Effector memory CD8-positive, alpha-beta T cell (primary cell): Measurements from ENCODE around the gene DTHD1.

Experiments
- ATAC-seq: fragments of 150-1000 bp; cut with Tn5 transposase; replicated peaks from 2 replicates; pipeline ENCODE4 v1.10.0; 2021; ENCODE audit warnings: mild to moderate bottlenecking, moderate library complexity
- DNase-seq, 3 experiments: peaks; one replicate each; pipeline ENCODE4 v3.0.0; 2021
- H3K27ac Mint-ChIP-seq, 2 donors: one replicate each; pipeline ENCODE4 v1.8.0; 2022; ENCODE audit warnings: mild to moderate bottlenecking in 2 of 2, mixed read lengths in 2 of 2, moderate library complexity in 2 of 2
- H3K27me3 Mint-ChIP-seq, 2 donors: one replicate each; pipeline ENCODE4 v1.8.0; 2022; ENCODE audit warnings: mixed read lengths in 2 of 2
- H3K36me3 Mint-ChIP-seq: one replicate; pipeline ENCODE4 v1.8.0; 2022; ENCODE audit warnings: mild to moderate bottlenecking, moderate library complexity, mixed read lengths; ENCODE audit not compliant: insufficient read depth
- H3K4me1 Mint-ChIP-seq, 2 donors: one replicate each; pipeline ENCODE4 v1.8.0; 2022; ENCODE audit warnings: low read depth in 2 of 2, mixed read lengths in 2 of 2
- H3K4me3 Mint-ChIP-seq, 2 donors: one replicate each; pipeline ENCODE4 v1.8.0; 2022; ENCODE audit warnings: mild to moderate bottlenecking in 2 of 2, mixed read lengths in 2 of 2, moderate library complexity in 2 of 2
- H3K9me3 Mint-ChIP-seq, 2 donors: one replicate each; pipeline ENCODE4 v1.8.0; 2022; ENCODE audit warnings: mixed read lengths in 2 of 2
- total RNA-seq, 9 experiments: gene quantifications; one replicate each; lab custom pipeline; 2026; lab: John Stamatoyannopoulos, UW

Gene DTHD1
- total RNA-seq = 1.2 to 98.6 (median 13.7) reads per million in 9 experiments

DNA sequence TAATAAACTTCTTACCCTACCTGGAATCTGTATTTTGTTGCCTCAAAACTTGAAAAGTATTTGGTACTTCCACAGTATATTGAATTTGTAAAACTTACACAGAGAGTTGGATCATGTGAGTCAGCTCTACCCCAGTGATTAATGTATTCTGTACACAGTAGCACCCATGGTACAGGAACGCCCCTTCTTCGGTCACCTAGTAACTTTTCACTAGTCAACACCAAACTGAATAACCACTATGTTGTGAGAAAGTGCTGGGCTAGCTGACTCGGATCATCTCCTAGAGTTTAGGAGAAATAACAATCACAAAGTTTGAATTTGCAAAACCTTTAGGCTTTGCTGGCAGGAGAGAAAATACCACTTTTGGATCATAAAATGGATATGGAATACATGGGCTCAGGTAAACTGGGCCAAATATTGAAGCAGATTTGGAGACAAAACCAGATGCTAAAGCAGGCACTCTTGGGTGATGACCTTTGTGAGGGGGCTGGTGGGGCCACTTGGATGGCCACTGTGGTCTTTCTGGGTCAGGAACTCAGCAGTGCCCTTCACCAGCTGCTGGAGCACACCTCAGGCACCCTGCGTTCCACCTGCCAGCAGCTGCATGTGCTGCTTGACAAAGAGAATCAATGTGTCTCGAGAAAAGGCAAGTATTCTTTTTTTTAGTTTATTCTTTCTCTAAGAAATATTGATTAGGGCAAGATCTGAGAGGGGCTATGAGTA is at the start of gene DTHD1:
Gene DTHD1 (plus strand): TSS at position 233 of the 723 bp plus-strand sequence. CDS start 143 bp downstream, at position 376.
- H3K27ac Mint-ChIP-seq = peak within 1 kb of the TSS; percentile 95 to 98
- DNase-seq (peak; percentile 39 to 69 (median 44)), ATAC-seq (peak; percentile 54)
- peaks cover 30% of the 10 kb centered on the region for H3K36me3 Mint-ChIP-seq
- peaks cover 53 to 84% of the 10 kb centered on the region in 2 donors for H3K4me1 Mint-ChIP-seq
- peak within 1 kb of the TSS; percentile 88 to 91 for H3K4me3 Mint-ChIP-seq
- no peaks in the 10 kb centered on the region for H3K27me3 Mint-ChIP-seq
- H3K9me3 Mint-ChIP-seq = peaks cover 0 to 14% of the 10 kb centered on the region in 2 donors

DNA sequence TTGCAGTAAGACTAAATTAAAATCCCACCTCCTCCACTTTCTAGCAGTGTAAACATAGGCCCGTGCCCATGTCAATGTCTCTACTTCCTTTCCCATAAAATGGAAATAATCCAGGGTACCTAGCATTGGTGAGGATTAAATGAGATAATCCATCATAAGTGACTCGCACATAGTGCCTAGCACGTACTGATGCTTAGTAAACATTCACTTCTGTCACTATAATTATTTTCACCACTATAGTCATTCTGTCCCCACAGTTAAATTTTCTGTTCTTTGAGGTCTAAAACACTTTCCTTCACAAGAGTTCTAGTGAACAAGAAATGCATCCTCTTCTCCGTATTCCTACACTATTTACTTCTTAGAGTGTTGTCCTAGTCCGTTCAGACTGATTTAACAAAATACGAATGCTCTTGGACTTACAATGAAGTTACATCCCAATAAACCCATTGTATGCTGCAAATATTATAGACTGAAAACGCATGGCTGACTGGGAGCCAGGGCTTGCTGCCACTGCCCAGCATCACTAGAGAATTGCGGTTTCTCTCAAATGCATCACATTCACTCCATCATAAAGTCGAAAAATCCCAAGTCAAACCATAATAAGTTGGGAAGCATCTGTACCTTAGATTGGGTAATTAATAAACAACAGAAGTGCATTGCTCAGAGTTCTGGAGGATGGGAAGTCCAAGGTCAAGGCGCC is 47.7 kb upstream of the DTHD1 start:
- ATAC-seq (no peak), DNase-seq (no peak)
- Mint-ChIP-seq H3K27me3 (no peaks in the 10 kb centered on the region), H3K9me3 (no peaks in the 10 kb centered on the region), H3K27ac (peak overlapping the region in 1 of 2 donors; percentile 64), H3K4me3 (peak overlapping the region; percentile 31 to 54), H3K4me1 (peaks cover 68 to 74% of the 10 kb centered on the region in 2 donors), H3K36me3 (peaks cover 24% of the 10 kb centered on the region)

DNA sequence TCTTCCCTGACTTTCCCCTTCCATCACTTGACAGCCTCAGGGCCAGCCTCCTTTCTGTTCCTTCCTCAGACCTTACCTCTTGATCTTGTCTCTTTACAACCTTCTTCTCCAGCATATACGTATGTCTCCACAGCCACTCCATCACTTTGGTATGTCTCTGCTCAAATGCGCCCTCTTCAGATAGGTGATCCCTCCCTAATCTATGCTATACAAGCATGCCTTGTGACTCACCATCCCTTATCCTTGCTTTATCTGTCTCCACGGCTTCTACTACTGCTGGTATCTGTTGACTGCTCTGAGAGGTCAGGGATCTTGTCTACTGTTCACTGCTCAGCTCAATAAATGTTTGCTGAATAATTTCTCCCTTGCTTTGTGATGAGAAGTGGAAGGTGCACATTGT is 46.1 kb upstream of the DTHD1 start:
- peaks cover 73 to 80% of the 10 kb centered on the region in 2 donors for H3K4me1 Mint-ChIP-seq
- H3K27ac Mint-ChIP-seq = peak overlapping the region in 1 of 2 donors; percentile 33
- no peaks in the 10 kb centered on the region for H3K9me3 Mint-ChIP-seq
- no peak for DNase-seq
- H3K4me3 Mint-ChIP-seq = peak overlapping the region; percentile 1 to 23
- peaks cover 31% of the 10 kb centered on the region for H3K36me3 Mint-ChIP-seq
- ATAC-seq = peak; percentile 28
- H3K27me3 Mint-ChIP-seq = no peaks in the 10 kb centered on the region

DNA sequence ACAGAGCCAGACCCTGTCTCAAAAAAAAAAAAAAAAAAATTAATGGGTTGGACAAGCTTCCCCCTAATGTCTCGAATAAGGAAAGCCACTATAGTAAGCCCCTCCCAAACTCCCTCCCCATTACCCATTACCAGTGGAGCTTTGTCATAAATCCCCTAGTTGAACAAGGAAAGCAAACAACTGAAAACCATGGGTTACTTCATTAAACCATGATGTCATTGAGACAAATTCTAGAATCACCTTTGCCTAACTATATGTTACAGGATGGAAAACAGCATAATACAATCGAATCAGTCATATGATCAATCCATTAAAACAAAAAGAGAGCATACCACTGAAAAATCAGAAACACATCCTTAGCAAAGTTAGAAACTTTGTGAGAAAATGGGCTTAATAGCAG is 45.3 kb upstream of the DTHD1 start:
- DNase-seq (no peak), ATAC-seq (no peak)
- H3K4me1 Mint-ChIP-seq = peaks cover 71 to 82% of the 10 kb centered on the region in 2 donors
- H3K27me3 Mint-ChIP-seq = no peaks in the 10 kb centered on the region
- H3K27ac Mint-ChIP-seq = no peak overlapping the region
- H3K9me3 Mint-ChIP-seq = no peaks in the 10 kb centered on the region
- H3K36me3 Mint-ChIP-seq = peaks cover 27% of the 10 kb centered on the region
- peak overlapping the region; percentile 1 to 62 for H3K4me3 Mint-ChIP-seq

DNA sequence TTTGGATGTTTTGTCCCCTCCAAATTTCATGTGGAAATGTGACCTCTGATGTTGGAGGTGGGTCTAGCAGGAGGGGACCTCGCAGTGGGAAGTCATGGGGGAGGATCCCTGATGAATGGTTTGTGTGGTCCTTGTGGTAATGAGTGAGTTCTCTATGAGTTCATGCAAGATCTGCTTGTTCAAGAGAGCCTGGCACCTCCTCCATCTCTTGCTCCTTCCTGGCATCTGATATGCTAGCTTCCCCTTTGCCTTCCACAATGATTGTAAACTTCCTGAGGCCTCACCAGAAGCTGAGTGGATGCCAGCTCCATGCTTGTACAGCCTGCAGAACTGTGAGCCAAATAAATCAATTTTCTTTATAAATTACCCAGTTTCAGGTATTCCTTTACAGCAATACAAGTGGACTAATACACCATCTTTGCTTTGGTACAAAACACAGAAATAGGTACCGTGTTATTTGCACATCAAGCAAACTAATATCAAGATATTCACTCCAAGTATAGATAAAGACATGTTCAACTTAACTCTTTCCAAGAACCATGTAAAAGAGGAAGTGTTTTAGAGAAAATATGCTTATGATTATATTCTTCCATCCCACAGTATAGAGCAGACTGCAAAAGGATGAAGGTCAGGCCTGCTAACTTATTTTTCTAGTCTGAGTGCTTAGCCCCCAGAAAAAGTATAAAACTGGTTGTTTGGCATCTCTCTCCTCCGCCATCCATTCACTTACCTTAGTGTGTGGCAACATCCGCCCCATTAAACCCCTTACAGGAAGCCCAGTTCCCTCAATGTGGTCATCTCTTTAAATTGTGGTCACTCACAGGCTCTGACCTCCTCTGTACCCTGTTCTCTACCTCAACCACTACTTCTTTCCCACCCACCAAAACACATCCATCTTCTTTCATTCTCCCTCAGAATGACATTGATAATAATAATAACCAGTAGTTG is 43.8 kb upstream of the DTHD1 start:
- DNase-seq (no peak), ATAC-seq (peak; percentile 61)
- Mint-ChIP-seq H3K4me1 (peaks cover 66 to 78% of the 10 kb centered on the region in 2 donors), H3K9me3 (no peaks in the 10 kb centered on the region), H3K36me3 (peaks cover 37% of the 10 kb centered on the region), H3K4me3 (peak overlapping the region; percentile 46 to 62), H3K27me3 (no peaks in the 10 kb centered on the region), H3K27ac (peak overlapping the region; percentile 16 to 61)

DNA sequence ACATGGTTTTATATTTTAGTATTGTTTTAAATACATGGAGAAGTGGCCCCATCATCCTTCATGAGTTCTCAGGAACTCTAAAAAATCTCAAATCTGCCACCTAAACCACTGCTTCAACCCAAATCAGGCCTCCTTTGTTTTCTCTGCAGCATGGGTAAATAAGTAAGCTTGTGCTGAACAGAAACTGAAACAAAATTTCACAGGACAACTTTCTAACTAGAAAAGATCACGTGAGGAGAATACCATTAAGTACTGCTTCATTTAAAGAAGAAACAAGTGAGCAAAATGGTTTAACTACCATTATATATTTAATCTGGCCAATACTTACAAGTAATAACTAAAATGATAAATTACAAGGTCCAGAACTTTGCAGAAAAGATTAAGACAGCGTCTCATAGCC is 39.6 kb upstream of the DTHD1 start:
- Mint-ChIP-seq H3K9me3 (no peaks in the 10 kb centered on the region), H3K27me3 (no peaks in the 10 kb centered on the region), H3K4me1 (peaks cover 42 to 58% of the 10 kb centered on the region in 2 donors), H3K36me3 (peaks cover 50% of the 10 kb centered on the region), H3K27ac (peak overlapping the region; percentile 95 to 96), H3K4me3 (peak overlapping the region; percentile 96)
- ATAC-seq (peak; percentile 42), DNase-seq (no peak)

DNA sequence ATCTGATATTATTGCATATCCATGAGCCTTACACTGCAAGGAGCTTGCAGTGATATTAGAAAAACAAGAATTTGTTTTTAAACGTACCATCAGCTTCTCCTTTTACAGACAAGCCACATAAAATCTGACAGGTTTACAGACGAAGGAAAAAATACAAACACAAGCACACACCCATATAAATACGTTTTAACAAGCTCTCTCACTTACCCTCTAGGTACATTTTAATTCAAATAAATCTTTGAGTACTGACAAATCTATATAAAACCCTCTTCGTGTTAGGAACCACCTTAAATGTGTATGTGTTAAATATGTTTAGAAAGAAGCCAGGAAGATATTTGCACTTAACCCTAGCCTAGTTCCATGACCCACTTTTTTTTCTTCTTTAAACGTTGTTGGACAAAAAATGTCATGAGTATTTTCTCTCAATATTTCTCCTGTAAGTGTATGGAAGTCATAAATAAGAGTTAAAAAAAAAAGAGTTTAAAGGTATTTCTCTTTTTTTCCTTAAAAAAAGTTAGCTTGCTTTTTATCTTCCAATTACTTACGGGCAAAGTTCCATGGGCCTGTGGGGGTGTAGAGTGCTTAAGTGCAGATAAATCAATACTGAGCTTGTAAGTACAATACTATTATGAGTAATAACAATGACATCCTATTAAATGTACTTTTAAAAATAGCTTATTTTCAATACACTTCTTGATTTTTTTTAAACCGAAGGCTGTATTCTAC is 38.6 kb upstream of the DTHD1 start:
- H3K27ac Mint-ChIP-seq = peak overlapping the region; percentile 95 to 96
- H3K4me1 Mint-ChIP-seq = peaks cover 36 to 52% of the 10 kb centered on the region in 2 donors
- H3K27me3 Mint-ChIP-seq = no peaks in the 10 kb centered on the region
- ATAC-seq (no peak), DNase-seq (no peak)
- H3K36me3 Mint-ChIP-seq = peaks cover 42% of the 10 kb centered on the region
- H3K9me3 Mint-ChIP-seq = no peaks in the 10 kb centered on the region
- H3K4me3 Mint-ChIP-seq = peak overlapping the region; percentile 96

DNA sequence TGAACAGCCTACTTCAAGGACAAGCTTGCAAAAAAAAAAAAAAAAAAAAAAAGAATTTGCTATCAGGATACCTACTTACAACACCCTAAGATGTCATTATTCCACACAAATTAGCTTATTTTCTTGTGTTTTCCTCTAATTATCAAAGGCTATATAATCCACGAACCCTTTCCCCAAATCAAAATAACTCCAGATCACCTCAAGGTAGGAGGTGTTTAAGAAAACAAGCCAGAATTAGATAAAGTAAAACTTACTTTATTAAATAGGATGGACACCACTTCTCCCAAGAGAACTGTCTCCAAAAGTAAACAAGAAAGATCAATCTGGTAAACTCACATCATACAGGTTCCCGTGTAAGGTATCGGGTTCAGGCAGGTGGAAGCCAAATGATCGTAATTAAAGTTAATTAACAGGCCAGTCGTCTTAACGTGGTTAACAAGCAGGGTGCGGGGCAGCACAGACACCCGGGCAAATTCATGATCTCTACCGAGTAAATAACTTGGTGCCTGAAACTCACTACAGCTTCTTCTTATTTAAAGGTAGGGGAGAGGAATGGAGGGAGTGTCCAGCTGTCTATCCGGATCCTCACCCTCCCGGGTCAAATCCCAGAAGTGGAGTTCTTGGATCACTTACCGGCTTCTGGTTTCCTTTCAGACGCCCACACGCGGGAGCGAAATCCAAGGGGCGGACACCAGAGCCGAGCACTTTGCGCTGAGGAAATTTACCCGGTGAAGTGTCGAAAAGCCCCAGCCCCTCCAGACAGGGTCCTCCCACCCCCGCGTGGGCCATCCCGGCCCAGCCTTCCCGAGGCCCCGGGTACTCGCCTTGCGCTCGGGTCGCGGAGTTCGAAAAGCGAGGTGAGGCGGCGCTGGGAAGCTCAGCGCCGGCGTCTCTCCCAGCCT is 37.8 kb upstream of the DTHD1 start:
- peak overlapping the region; percentile 95 to 96 for H3K27ac Mint-ChIP-seq
- H3K4me3 Mint-ChIP-seq = peak overlapping the region; percentile 96
- H3K27me3 Mint-ChIP-seq = no peaks in the 10 kb centered on the region
- no peaks in the 10 kb centered on the region for H3K9me3 Mint-ChIP-seq
- H3K4me1 Mint-ChIP-seq = peaks cover 28 to 44% of the 10 kb centered on the region in 2 donors
- H3K36me3 Mint-ChIP-seq = peaks cover 42% of the 10 kb centered on the region
- ATAC-seq = peak; percentile 21
- peak in 2 of 3 experiments; percentile 15 to 47 for DNase-seq

DNA sequence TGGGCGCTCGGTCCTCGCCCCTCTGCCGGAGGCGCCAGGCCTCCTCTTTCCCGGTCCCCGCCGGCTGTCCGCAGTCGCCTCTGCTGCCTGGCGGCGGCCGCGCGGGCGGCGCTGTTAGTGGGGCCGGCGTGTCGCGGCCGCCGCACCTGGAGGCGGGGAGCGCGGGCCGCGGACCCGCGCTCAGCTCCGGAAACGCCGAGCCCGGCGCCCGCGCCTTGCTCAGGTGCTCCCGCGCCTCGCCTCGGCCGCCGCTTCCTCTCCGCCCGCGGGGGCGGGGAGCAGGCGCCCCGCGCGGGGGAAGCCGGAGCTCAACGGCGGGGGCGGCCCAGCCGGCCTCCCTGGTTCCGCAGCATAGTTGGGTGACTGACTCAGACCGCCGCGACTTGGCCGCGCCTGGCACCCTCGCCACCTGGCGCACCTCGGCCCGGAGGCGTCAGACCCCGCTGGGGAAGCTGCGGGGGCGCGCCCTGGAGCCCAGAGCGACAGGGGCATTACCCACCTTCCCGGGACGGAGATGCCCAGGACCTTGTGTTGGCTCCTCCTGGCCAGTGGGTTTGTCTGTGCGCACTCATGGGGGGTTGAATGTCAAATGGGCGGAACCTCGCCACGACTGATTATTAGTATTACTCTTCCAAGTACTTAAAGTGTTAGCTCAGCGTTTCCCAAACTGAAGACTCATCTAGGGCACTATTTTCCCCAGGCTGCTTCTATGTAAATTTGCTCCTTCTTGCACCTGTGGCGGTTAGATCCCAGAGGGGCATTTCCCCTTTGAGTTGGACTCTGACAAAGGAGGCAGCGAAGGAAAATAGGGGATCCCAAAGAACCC is 36.9 kb upstream of the DTHD1 start, which contains the start of gene ARAP2:
Gene ARAP2 (minus strand): TSS at position 258 of the 826 bp plus-strand sequence. CDS start 15,028 bp downstream, outside the sequence.
- H3K36me3 Mint-ChIP-seq = peaks cover 34% of the 10 kb centered on the region
- DNase-seq (peak; percentile 73 to 81 (median 81)), ATAC-seq (peak; percentile 81)
- peaks cover 19 to 41% of the 10 kb centered on the region in 2 donors for H3K4me1 Mint-ChIP-seq
- H3K4me3 Mint-ChIP-seq = peak within 1 kb of the TSS; percentile 96
- H3K27ac Mint-ChIP-seq = peak within 1 kb of the TSS; percentile 96
- H3K27me3 Mint-ChIP-seq = no peaks in the 10 kb centered on the region
- no peaks in the 10 kb centered on the region for H3K9me3 Mint-ChIP-seq

DNA sequence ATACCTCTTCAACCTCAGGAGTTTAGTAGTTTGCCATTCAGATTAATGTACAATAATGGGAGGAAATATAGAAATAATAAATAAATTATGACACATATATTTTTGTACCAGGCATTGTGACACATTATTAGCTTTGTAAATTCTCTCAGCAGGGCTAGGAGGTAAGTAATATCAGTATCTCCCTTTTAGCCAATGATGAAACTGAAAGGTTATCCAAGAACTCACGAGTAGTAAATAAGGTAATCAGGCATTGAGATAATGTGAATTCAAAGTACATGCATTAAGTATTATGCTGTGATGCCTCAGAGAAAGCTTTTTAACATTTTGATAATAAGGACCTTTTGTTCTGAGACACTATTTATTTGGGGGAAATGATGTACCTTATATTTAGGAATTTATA is 31.8 kb upstream of the DTHD1 start:
- no peak overlapping the region for H3K4me3 Mint-ChIP-seq
- peaks cover 8% of the 10 kb centered on the region for H3K36me3 Mint-ChIP-seq
- H3K27me3 Mint-ChIP-seq = no peaks in the 10 kb centered on the region
- H3K9me3 Mint-ChIP-seq = no peaks in the 10 kb centered on the region
- peak overlapping the region in 1 of 2 donors; percentile 10 for H3K27ac Mint-ChIP-seq
- no peak for DNase-seq
- no peak for ATAC-seq
- H3K4me1 Mint-ChIP-seq = peaks cover 29 to 46% of the 10 kb centered on the region in 2 donors

DNA sequence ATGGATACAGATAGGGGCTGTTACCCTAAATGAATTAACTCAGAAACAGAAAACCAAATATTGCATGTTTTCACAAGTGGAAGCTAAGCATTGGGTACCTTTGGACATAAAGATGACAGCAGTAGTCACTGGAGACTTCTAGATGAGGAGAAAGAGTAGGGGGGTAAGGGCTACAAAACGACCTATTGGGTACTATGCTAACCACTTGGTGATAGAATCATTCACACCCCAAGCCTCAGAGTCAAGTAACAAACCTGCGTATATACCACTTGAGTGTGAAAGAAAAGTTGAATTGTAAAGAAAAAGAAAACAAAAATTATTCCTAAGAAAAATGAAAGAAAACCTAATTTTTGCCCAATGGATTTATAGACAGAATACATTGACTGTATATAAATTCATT is 29.4 kb upstream of the DTHD1 start:
- peaks cover 35 to 57% of the 10 kb centered on the region in 2 donors for H3K4me1 Mint-ChIP-seq
- no peaks in the 10 kb centered on the region for H3K27me3 Mint-ChIP-seq
- H3K9me3 Mint-ChIP-seq = no peaks in the 10 kb centered on the region
- H3K27ac Mint-ChIP-seq = peak overlapping the region in 1 of 2 donors; percentile 38
- DNase-seq (no peak), ATAC-seq (peak; percentile 18)
- peak overlapping the region in 1 of 2 donors; percentile 32 for H3K4me3 Mint-ChIP-seq
- H3K36me3 Mint-ChIP-seq = peaks cover 14% of the 10 kb centered on the region
